Measurements from ENCODE around the gene FAM234B. TPM values are rescaled to one million over a fixed set of nuclear protein-coding genes. Genes with fewer than 3 reads are reported as not detected.
"Not testable (repeated sequence)": the region's sequence is repeated elsewhere in the genome, so short reads cannot be mapped to it uniquely, and the experiment has no call there.

Gene FAM234B
- total RNA-seq, 6 donors from 2014 or later: 3.1 to 16.2 (median 8.8) TPM

DNA sequence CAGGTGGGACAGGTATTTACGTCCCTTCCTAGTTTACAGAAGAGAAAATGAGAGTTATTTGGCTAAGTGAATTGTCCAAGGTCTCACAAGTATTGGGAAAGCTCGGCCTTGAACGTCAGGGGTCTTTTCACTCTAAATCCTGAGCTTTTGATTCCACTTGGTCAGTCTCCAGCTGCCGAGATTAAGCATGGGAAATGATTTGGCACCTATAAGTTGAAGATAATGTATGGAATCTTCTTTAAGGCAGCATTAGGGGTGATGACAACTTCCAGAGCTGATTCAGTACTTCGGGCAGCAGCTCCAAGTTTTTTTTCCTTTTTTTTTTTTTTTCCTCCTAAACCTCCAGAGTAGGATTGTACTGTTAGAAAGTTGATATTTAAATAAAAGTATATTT lies 722 bp downstream of the FAM234B start:
- Histone ChIP-seq H3K36me3 (no peaks in the 10 kb centered on the region), H3K4me1 (peaks cover 8 to 15% (median 9%) of the 10 kb centered on the region in 4 donors), H3K4me3 (peak overlapping the region; percentile 74 to 99 (median 88)), H3K9me3 (no peaks in the 10 kb centered on the region), H3K27ac (peak overlapping the region in 3 of 4 donors; percentile 50 to 84 (median 62)), H3K27me3 (no peaks in the 10 kb centered on the region)
- 10 to 18% methylated on average over 4 to 5 of the region's 5 CpGs for whole genome bisulfite sequencing, 2 donors
- ATAC-seq (ENCODE audit: low FRiP score in 2 of 2): no peak
- no peak for TF ChIP-seq POLR2AphosphoS5 (IDR thresholded peaks at IDR 0.05)
- TF ChIP-seq, protein P1, sequence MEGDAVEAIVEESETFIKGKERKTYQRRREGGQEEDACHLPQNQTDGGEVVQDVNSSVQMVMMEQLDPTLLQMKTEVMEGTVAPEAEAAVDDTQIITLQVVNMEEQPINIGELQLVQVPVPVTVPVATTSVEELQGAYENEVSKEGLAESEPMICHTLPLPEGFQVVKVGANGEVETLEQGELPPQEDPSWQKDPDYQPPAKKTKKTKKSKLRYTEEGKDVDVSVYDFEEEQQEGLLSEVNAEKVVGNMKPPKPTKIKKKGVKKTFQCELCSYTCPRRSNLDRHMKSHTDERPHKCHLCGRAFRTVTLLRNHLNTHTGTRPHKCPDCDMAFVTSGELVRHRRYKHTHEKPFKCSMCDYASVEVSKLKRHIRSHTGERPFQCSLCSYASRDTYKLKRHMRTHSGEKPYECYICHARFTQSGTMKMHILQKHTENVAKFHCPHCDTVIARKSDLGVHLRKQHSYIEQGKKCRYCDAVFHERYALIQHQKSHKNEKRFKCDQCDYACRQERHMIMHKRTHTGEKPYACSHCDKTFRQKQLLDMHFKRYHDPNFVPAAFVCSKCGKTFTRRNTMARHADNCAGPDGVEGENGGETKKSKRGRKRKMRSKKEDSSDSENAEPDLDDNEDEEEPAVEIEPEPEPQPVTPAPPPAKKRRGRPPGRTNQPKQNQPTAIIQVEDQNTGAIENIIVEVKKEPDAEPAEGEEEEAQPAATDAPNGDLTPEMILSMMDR (IDR thresholded peaks at IDR 0.05): no peak
- no peak for TF ChIP-seq EP300 (IDR thresholded peaks at IDR 0.05)
- DNase-seq: no peak

DNA sequence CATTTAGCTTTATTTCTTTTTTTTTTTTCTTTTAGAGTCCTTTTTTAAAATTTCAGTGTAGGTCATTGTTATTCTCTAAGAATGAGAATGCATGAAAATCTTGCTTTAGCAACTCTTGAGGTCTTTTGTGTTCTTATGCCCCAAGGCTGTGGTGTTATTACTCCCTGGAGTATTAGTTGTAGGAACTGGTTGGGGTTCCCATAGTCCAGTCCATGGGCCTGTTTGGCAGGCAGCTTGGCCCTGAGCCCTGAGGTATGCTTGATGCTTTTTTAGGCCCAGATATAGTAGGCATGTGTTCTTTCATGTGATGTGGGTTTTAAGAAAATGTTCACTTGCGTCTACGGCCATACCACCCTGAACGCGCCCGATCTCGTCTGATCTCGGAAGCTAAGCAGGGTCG lies 1.6 kb downstream of the FAM234B start:
- DNase-seq (no peak), ATAC-seq (ENCODE audit: low FRiP score in 2 of 2) (no peak)
- Histone ChIP-seq H3K4me3 (no peak overlapping the region), H3K36me3 (no peaks in the 10 kb centered on the region), H3K9me3 (no peaks in the 10 kb centered on the region), H3K27me3 (no peaks in the 10 kb centered on the region), H3K4me1 (peaks cover 8 to 16% (median 12%) of the 10 kb centered on the region in 4 donors), H3K27ac (no peak overlapping the region)
- 93% methylated on average over 8 of the region's 8 CpGs; no CpG with 5 or more reads in 1 of the 2 donors for WGBS, 2 donors
- TF ChIP-seq EP300 (IDR thresholded peaks at IDR 0.05) (no peak), POLR2A (IDR thresholded peaks at IDR 0.05) (no peak), POLR2AphosphoS5 (IDR thresholded peaks at IDR 0.05) (no peak)
- TF ChIP-seq, protein P1 (IDR thresholded peaks at IDR 0.05): no peak

DNA sequence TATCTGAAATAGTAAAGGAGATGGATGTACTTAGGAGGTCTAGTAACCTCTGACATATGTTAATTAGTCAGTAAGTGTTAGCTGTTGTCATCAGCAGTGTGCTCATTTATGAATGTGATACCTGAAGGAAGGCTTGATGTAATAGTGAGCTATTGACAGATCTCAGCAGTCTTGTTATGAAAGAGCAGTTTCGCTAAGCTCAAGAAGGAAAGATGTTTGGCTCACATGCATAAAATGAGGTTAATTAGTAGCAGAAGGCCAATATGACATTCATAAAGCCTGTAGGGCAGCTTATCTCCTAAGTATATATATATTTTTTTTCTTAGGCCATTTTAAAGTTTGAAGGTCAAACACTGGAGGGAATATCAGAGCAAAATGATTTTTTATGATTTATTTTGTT lies 2.8 kb downstream of the FAM234B start:
- no peaks in the 10 kb centered on the region for H3K36me3 ChIP-seq
- peaks cover 11 to 19% (median 13%) of the 10 kb centered on the region in 4 donors for H3K4me1 ChIP-seq
- no peak for ATAC-seq (ENCODE audit: low FRiP score in 2 of 2)
- 66 to 79% methylated on average over 1 of the region's 1 CpG for WGBS, 2 donors
- H3K9me3 ChIP-seq: no peaks in the 10 kb centered on the region
- H3K27me3 ChIP-seq: no peaks in the 10 kb centered on the region
- no peak for DNase-seq
- TF ChIP-seq POLR2A (IDR thresholded peaks at IDR 0.05) (no peak), EP300 (IDR thresholded peaks at IDR 0.05) (no peak), POLR2AphosphoS5 (IDR thresholded peaks at IDR 0.05) (no peak)
- TF ChIP-seq, protein P1 (IDR thresholded peaks at IDR 0.05): no peak
- no peak overlapping the region for H3K27ac ChIP-seq
- H3K4me3 ChIP-seq: no peak overlapping the region

DNA sequence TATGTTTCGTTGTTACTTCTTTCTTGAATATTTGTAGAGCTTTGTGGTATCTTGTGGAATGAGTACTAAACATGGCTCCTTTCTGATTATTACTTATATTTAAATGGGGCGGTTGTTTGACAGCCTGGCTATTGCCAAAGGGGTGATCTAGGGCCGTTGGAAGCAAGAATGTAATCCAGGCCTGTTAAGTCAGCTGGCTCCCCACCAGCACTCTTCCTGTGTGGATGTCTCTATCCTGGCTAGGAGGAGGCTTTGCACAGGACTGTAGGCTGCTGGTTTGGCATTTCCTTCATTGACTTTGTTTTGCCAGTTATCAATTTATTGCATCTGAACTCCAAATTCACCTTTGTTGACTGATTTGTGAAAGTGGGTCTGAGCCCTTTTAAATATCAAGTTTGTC lies 5.6 kb downstream of the FAM234B start:
- Histone ChIP-seq H3K36me3 (no peaks in the 10 kb centered on the region), H3K4me3 (no peak overlapping the region), H3K4me1 (peaks cover 4 to 18% (median 5%) of the 10 kb centered on the region in 4 donors), H3K27ac (no peak overlapping the region), H3K27me3 (no peaks in the 10 kb centered on the region), H3K9me3 (peaks cover 0 to 5% (median 2%) of the 10 kb centered on the region in 4 donors)
- 62 to 67% methylated on average over 3 of the region's 3 CpGs for WGBS, 2 donors
- DNase-seq (no peak), ATAC-seq (ENCODE audit: low FRiP score in 2 of 2) (no peak)
- no peak for TF ChIP-seq EP300 (IDR thresholded peaks at IDR 0.05)
- no peak for TF ChIP-seq POLR2AphosphoS5 (IDR thresholded peaks at IDR 0.05)
- TF ChIP-seq, protein P1 (IDR thresholded peaks at IDR 0.05): no peak
- no peak for TF ChIP-seq POLR2A (IDR thresholded peaks at IDR 0.05)

DNA sequence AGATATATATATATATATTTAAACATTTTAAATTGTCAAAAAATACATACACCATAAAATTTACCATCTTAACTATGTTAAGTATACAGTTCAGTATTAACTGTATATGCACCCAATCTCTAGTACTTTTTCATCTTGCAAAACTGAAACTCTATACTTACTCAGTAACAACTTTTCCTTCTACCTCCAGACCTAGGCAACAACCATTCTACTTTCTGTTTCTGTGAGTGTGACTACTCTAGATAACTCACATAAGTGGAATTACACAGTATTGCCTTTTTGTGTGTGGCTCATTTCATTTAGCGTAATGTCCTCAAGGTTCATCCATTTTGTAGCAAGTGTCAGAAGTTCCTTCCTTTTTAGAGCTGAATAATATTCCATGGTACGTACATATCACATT lies 8.2 kb downstream of the FAM234B start:
- no peak for DNase-seq
- H3K27me3 ChIP-seq: no peaks in the 10 kb centered on the region
- no peak for ATAC-seq (ENCODE audit: low FRiP score in 2 of 2)
- H3K27ac ChIP-seq: no peak overlapping the region
- peaks cover 0 to 6% (median 0%) of the 10 kb centered on the region in 4 donors for H3K36me3 ChIP-seq
- H3K4me1 ChIP-seq: peaks cover 0 to 12% (median 2%) of the 10 kb centered on the region in 4 donors
- WGBS, 2 donors: 47 to 50% methylated on average over 2 of the region's 2 CpGs
- TF ChIP-seq EP300 (IDR thresholded peaks at IDR 0.05) (no peak), POLR2A (IDR thresholded peaks at IDR 0.05) (no peak), POLR2AphosphoS5 (IDR thresholded peaks at IDR 0.05) (no peak)
- TF ChIP-seq, protein P1 (IDR thresholded peaks at IDR 0.05): no peak
- H3K4me3 ChIP-seq: no peak overlapping the region
- H3K9me3 ChIP-seq: peaks cover 0 to 5% (median 2%) of the 10 kb centered on the region in 4 donors

DNA sequence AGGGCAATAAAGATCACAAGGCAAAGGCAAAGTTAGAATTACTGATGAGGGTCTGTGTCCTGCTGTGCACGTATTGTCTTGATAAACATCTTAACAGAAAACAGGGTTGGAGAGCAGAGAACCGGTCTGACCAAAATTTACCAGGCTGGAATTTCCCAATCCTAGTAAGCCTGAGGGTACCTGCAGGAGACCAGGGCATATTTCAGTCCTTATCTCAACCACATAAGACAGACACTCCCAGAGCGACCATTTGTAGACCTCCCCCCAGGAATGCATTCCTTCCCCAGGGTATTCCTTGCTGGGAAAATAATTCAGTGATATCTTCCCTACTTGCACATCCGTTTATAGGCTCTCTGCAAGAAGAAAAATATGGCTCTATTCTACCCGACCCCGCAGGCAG lies 9.4 kb downstream of the FAM234B start:
- peaks cover 0 to 12% (median 0%) of the 10 kb centered on the region in 4 donors for H3K36me3 ChIP-seq
- peaks cover 0 to 12% (median 2%) of the 10 kb centered on the region in 4 donors for H3K4me1 ChIP-seq
- not testable (repeated sequence) for H3K27ac ChIP-seq; H3K4me3 ChIP-seq; H3K27me3 ChIP-seq; H3K9me3 ChIP-seq; ATAC-seq (ENCODE audit: low FRiP score in 2 of 2); DNase-seq
- WGBS, 2 donors: 96 to 97% methylated on average over 6 of the region's 6 CpGs

Measured in upper lobe of left lung (tissue), 6 donors.